H1 (cell line): Measurements from ENCODE around the gene SCO2. TPM values are rescaled to one million over a fixed set of nuclear protein-coding genes. Genes with fewer than 3 reads are reported as not detected.

ENCODE experiments used
- CTCF ChIA-PET: fragments of 300-600 bp; sonication (Branson Sonifier 250); formaldehyde crosslinking; loops from one replicate; lab custom pipeline; 2021; ENCODE audit not compliant: partially characterized antibody; lab: Charles Lee
- POLR2A ChIA-PET: fragments of 300-600 bp; sonication (Branson Sonifier 250); formaldehyde crosslinking; loops from one replicate; lab custom pipeline; 2021; ENCODE audit warnings: inconsistent platforms; ENCODE audit not compliant: partially characterized antibody; lab: Charles Lee
- DNase-seq, 2 experiments: peaks; one replicate each; pipeline versions ENCODE4 v3.0.0 to v3.0.0-alpha.2; 2010 to 2022; ENCODE audit warnings: low spot score in 2 of 2, low read depth in 1 of 2, mixed read lengths in 1 of 2
- FAIRE-seq: peaks from 2 replicates; lab custom pipeline; 2011; peaks lifted over from hg19 to GRCh38; lab: Jason Lieb, UNC
- H2AFZ ChIP-seq: 2 replicates; pipeline ENCODE4 v1.8.1; 2012; ENCODE audit warnings: low read length, inconsistent platforms
- H2AK5ac ChIP-seq: 2 replicates; pipeline ENCODE4 v1.6.1; 2013; ENCODE audit warnings: low read depth, low read length
- H2BK120ac ChIP-seq: replicated peaks from 2 replicates; pipeline ENCODE3; 2013; ENCODE audit warnings: low read depth, low read length, inconsistent platforms
- H2BK12ac ChIP-seq: 2 replicates; pipeline ENCODE4 v1.6.1; 2013; ENCODE audit warnings: low read depth, low read length
- H2BK15ac ChIP-seq: 2 replicates; pipeline ENCODE4 v1.6.1; 2013; ENCODE audit warnings: low read length
- H2BK20ac ChIP-seq: 2 replicates; pipeline ENCODE4 v1.6.1; 2013; ENCODE audit warnings: low read length
- H2BK5ac ChIP-seq: 2 replicates; pipeline ENCODE4 v1.6.1; 2013; ENCODE audit warnings: low read depth, low read length
- H3K14ac ChIP-seq: 2 replicates; pipeline ENCODE4 v1.6.1; 2013; ENCODE audit warnings: inconsistent platforms; ENCODE audit not compliant: insufficient read length
- H3K18ac ChIP-seq: 2 replicates; pipeline ENCODE4 v1.6.1; 2013; ENCODE audit warnings: low read length; ENCODE audit errors: extremely low read depth
- H3K23ac ChIP-seq: 2 replicates; pipeline ENCODE4 v1.6.1; 2013; ENCODE audit warnings: inconsistent platforms; ENCODE audit not compliant: insufficient read length
- H3K23me2 ChIP-seq: 2 replicates; pipeline ENCODE4 v1.6.1; 2013; ENCODE audit warnings: low read depth, low read length
- H3K27ac ChIP-seq: 2 replicates; pipeline ENCODE4 v1.6.1; 2011; ENCODE audit warnings: low read depth, low read length, inconsistent platforms
- H3K27me3 ChIP-seq, 4 experiments: replicated peaks in 1 of 4; 1 replicate in 1 of 4; 2 replicates in 3 of 4; pipeline versions ENCODE4 v1.6.1 to v1.8.1; 2011 to 2013; ENCODE audit warnings: low read length in 3 of 4, mild to moderate bottlenecking in 3 of 4, inconsistent platforms in 2 of 4, mixed read lengths in 2 of 4, moderate library complexity in 1 of 4; ENCODE audit not compliant: control insufficient read depth in 3 of 4, insufficient read depth in 3 of 4; ENCODE audit errors: extremely low read depth in 1 of 4
- H3K36me3 ChIP-seq, 4 experiments: 2 replicates each; pipeline versions ENCODE4 v1.6.1 to v1.8.1; 2011 to 2013; ENCODE audit warnings: mild to moderate bottlenecking in 4 of 4, low read length in 3 of 4, moderate library complexity in 2 of 4, control low read depth in 1 of 4, inconsistent platforms in 1 of 4; ENCODE audit not compliant: insufficient read depth in 4 of 4, control insufficient read depth in 2 of 4
- H3K4ac ChIP-seq: replicated peaks from 2 replicates; pipeline ENCODE3; 2013; ENCODE audit warnings: low read length, low read depth, mixed read lengths, inconsistent platforms; ENCODE audit not compliant: insufficient read length
- H3K4me1 ChIP-seq, 4 experiments: replicated peaks in 1 of 4; 1 replicate in 1 of 4; 2 replicates in 3 of 4; pipeline versions ENCODE4 v1.6.1 to v1.8.1; 2011 to 2013; ENCODE audit warnings: low read length in 3 of 4, inconsistent platforms in 2 of 4, mixed read lengths in 1 of 4; ENCODE audit not compliant: insufficient read depth in 4 of 4, control insufficient read depth in 3 of 4
- H3K4me2 ChIP-seq, 2 experiments: 2 replicates each; pipeline versions ENCODE4 v1.6.1 to v1.8.1; 2011 to 2013; ENCODE audit warnings: low read depth in 2 of 2, low read length in 2 of 2, control low read depth in 1 of 2, inconsistent platforms in 1 of 2, mild to moderate bottlenecking in 1 of 2; ENCODE audit not compliant: insufficient read depth in 1 of 2
- H3K4me3 ChIP-seq, 4 experiments: fragments of 200-600, 300-600 bp in 1 of 4; sonication (generic), shearing (Covaris generic), sonication (Bioruptor Twin) in 1 of 4; 2 replicates each; pipeline versions ENCODE4 v1.5.1 to v1.8.1; 2011 to 2016; ENCODE audit warnings: low read length in 4 of 4, low read depth in 3 of 4, control low read depth in 2 of 4, inconsistent platforms in 2 of 4, mild to moderate bottlenecking in 2 of 4, mixed read lengths in 1 of 4, moderate library complexity in 1 of 4; ENCODE audit not compliant: insufficient read depth in 2 of 4; ENCODE audit errors: extremely low read depth in 1 of 4
- H3K56ac ChIP-seq: replicated peaks from 2 replicates; pipeline ENCODE3; 2013; ENCODE audit warnings: low read depth, mild to moderate bottlenecking, mixed read lengths, low read length, inconsistent platforms; ENCODE audit not compliant: insufficient read length
- H3K79me1 ChIP-seq: 2 replicates; pipeline ENCODE4 v1.6.1; 2013; ENCODE audit warnings: low read depth, low read length, control low read depth
- H3K79me2 ChIP-seq, 2 experiments: 2 replicates each; pipeline versions ENCODE4 v1.6.1 to v1.8.1; 2012 to 2013; ENCODE audit warnings: low read length in 2 of 2, mild to moderate bottlenecking in 2 of 2, inconsistent platforms in 1 of 2; ENCODE audit not compliant: insufficient read depth in 2 of 2, control insufficient read depth in 1 of 2
- H3K9ac ChIP-seq, 4 experiments: replicated peaks in 1 of 4; 1 replicate in 1 of 4; 2 replicates in 3 of 4; pipeline versions ENCODE4 v1.6.1 to v1.8.1; 2011 to 2013; ENCODE audit warnings: low read depth in 3 of 4, low read length in 3 of 4, control low read depth in 2 of 4, mild to moderate bottlenecking in 2 of 4, moderate library complexity in 2 of 4, inconsistent platforms in 1 of 4; ENCODE audit errors: extremely low read depth in 1 of 4
- H3K9me3 ChIP-seq, 2 experiments: 2 replicates each; pipeline versions ENCODE4 v1.6.1 to v1.8.1; 2012 to 2013; ENCODE audit warnings: mild to moderate bottlenecking in 2 of 2, moderate library complexity in 2 of 2, control low read depth in 1 of 2, inconsistent platforms in 1 of 2, low read depth in 1 of 2, low read length in 1 of 2, mixed read lengths in 1 of 2; ENCODE audit not compliant: insufficient read depth in 2 of 2
- H4K20me1 ChIP-seq, 2 experiments: replicated peaks in 1 of 2; 2 replicates each; pipeline versions ENCODE3 to v1.8.1; 2011 to 2013; ENCODE audit warnings: inconsistent platforms in 2 of 2, low read length in 2 of 2, mild to moderate bottlenecking in 1 of 2; ENCODE audit not compliant: insufficient read depth in 2 of 2, control insufficient read depth in 1 of 2
- H4K5ac ChIP-seq: 2 replicates; pipeline ENCODE4 v1.6.1; 2013; ENCODE audit warnings: low read length, low read depth, mixed read lengths, inconsistent platforms; ENCODE audit not compliant: insufficient read length
- H4K8ac ChIP-seq: 2 replicates; pipeline ENCODE4 v1.8.0; 2013; ENCODE audit warnings: mild to moderate bottlenecking, moderate library complexity, low read length, inconsistent platforms; ENCODE audit not compliant: insufficient read depth; ENCODE audit errors: extremely low read depth
- H4K91ac ChIP-seq: replicated peaks from 2 replicates; pipeline ENCODE3; 2013; ENCODE audit warnings: low read length, mixed read lengths, inconsistent platforms; ENCODE audit not compliant: insufficient read length
- ASH2L ChIP-seq: fragments of 200-600, 300-600 bp; sonication (generic); IDR thresholded peaks from one replicate; pipeline ENCODE4 v1.7.1; 2017; ENCODE audit warnings: low read length
- CREB1 ChIP-seq: IDR thresholded peaks from 2 replicates; pipeline ENCODE4 v1.6.1; 2012; ENCODE audit warnings: inconsistent platforms
- KDM4A ChIP-seq: IDR thresholded peaks from one replicate; pipeline ENCODE4 v1.7.1; 2012; ENCODE audit warnings: low read depth, mild to moderate bottlenecking, moderate library complexity, low read length, inconsistent platforms; ENCODE audit not compliant: severe bottlenecking
- PHF8 ChIP-seq: fragments of 200-600 bp; sonication (generic); conservative IDR thresholded peaks from 2 replicates; pipeline ENCODE4 v1.7.1; 2012; ENCODE audit warnings: low read depth, mild to moderate bottlenecking, inconsistent platforms, low read length, moderate library complexity
- SUZ12 ChIP-seq: fragments of 200-600 bp; sonication (generic); IDR thresholded peaks from 2 replicates; pipeline ENCODE4 v1.6.1; 2012; ENCODE audit warnings: mild to moderate bottlenecking, inconsistent platforms, low read length, moderate library complexity, mixed read lengths
- WGBS, 2 experiments: shearing (Covaris generic) in 1 of 2; methylation state at CpG; one replicate each; pipeline versions ENCODE4 v1.1.6 to v1.1.7; 2013 to 2015; ENCODE audit warnings: low lambda C conversion rate in 2 of 2, mixed read lengths in 2 of 2, inconsistent platforms in 1 of 2, low coverage in 1 of 2, missing lambda C conversion rate in 1 of 2; ENCODE audit not compliant: insufficient replicate concordance in 2 of 2, insufficient coverage in 1 of 2, insufficient read length in 1 of 2; ENCODE audit errors: extremely low coverage in 1 of 2, missing lambda C conversion rate in 1 of 2; 5-methylcytosine and 5-hydroxymethylcytosine counted together
- polyA plus RNA-seq, 7 experiments: library from polyadenylated mRNA; depleted of rRNA in 3 of 7; stranded (reverse) in 5 of 7; unstranded in 2 of 7; fragments of >200 nt in 5 of 7; fragments of 200-250 nt in 2 of 7; gene quantifications; 1 replicate in 5 of 7; 2 replicates in 1 of 7; 4 replicates in 1 of 7; pipeline versions ENCODE4 v1.2.1 to v1.2.3, GENCODE V29; 2011 to 2013; ENCODE audit warnings: missing spikeins in 2 of 7, mixed read lengths in 2 of 7
- total RNA-seq: library from RNA; stranded (reverse); fragmentation: NEBNext Ultra II Directional; extraction: Animal tissue kit (Norgen Biotek cat#: 25700); gene quantifications from 2 replicates; pipeline ENCODE4 v1.2.1, GENCODE V29; 2021

The SCO2 gene
- total and polyA plus RNA-seq, 2 of the 8 experiments (the other 6 are each of a cell fraction or from before 2014, with no cell fraction given) = 2.0 TPM; not detected in 1

DNA sequence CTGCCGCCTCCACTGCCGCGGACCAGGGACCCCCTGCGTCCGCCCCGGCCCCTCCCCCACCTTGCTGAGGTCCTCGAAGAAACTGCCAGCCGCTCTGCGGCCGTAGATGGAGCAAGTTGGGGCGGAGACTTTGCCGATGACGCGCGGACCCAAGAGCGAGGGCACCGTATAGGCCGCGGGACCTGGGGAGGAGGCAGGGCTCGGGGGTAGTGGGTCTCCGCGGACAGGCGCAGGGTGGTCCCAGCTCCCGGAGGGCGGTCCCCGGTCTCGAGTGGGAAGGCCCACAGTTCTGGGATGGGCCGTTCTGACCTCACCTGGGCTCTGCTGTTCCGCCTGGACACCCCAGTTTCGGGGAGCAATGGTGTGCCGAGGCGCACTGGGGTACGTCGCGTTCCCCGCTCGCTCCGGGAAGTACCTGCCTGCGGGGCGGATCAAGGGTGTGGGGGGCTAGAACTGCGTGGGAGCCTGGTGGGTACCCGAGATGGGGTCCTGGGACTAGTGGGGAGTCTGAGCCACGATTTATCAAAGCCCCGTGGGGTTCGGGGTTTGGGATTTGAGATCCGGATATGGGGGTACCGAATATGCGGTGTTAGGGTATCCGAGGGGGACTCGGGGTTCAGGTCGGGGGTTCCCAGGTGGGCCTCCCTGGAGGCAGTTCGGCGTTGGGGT is 5.6 kb upstream of the SCO2 start:
- Histone ChIP-seq H2BK15ac (no peak overlapping the region; the same call in 1 of the 2 replicates), H3K14ac (no peak overlapping the region), H3K18ac (no peak overlapping the region; the same call in none of the 2 replicates), H3K56ac (peak overlapping the region; percentile 77), H3K9me3 (no peaks in the 10 kb centered on the region), H3K9ac (no peak overlapping the region), H2AFZ (no peak overlapping the region), H3K23me2 (peaks cover 25% of the 10 kb centered on the region; the same call in 1 of the 2 replicates), H3K27me3 (peaks cover 43 to 70% (median 60%) of the 10 kb centered on the region in 4 experiments), H4K91ac (no peak overlapping the region), H3K23ac (no peak overlapping the region), H4K8ac (peak overlapping the region; percentile 85; the same call in 1 of the 2 replicates), H3K36me3 (no peaks in the 10 kb centered on the region), H4K5ac (no peak overlapping the region), H3K4me3 (peak overlapping the region; percentile 27 to 68 (median 48)), H3K27ac (no peak overlapping the region), H2BK20ac (no peak overlapping the region), H2BK5ac (no peak overlapping the region), H2BK120ac (no peak overlapping the region), H2BK12ac (no peak overlapping the region), H3K4me1 (peaks cover 0 to 26% (median 10%) of the 10 kb centered on the region in 4 experiments; a peak in 5 of 7 replicates), H3K4ac (no peak overlapping the region), H2AK5ac (no peak overlapping the region), H4K20me1 (peaks cover 5 to 17% of the 10 kb centered on the region in 2 experiments), H3K4me2 (peak overlapping the region; percentile 51 to 92), H3K79me2 (no peaks in the 10 kb centered on the region), H3K79me1 (no peaks in the 10 kb centered on the region)
- ChIA-PET POLR2A (no interaction called here), CTCF (interaction anchor here (1.0 kb wide), 1 partner anchor 155 kb away, joined by 3 read pairs; no protein-coding TSS in a partner anchor)
- 14% methylated on average over 46 of the region's 53 CpGs; no CpG with 5 or more reads in 1 of the 2 experiments for WGBS, 2 experiments
- FAIRE-seq (no peak), DNase-seq (peak in 1 of 2 experiments; percentile 82)
- TF ChIP-seq SUZ12 (0 out of 2 replicates have a peak, but pooled peaks have one; percentile 1), KDM4A (peak; percentile 41), ASH2L (peak; percentile 17), CREB1 (0 out of 2 replicates have a peak, but pooled peaks have one; percentile 50), PHF8 (no peak)
